Vagina (tissue), 2 donors: ENCODE measurements around the gene MPPED2.

ENCODE experiments used
- CTCF ChIP-seq, 3 experiments: fragments of 450-650 bp in 2 of 3; fragments of 200-600 bp in 1 of 3; sonication (generic) in 1 of 3; IDR thresholded peaks; one replicate each; pipeline ENCODE4 v1.5.1; 2017 to 2019; ENCODE audit warnings: antibody characterized with exemption in 3 of 3, mild to moderate bottlenecking in 2 of 3, moderate library complexity in 2 of 3
- POLR2A ChIP-seq, 2 donors: fragments of 450-650 bp; IDR thresholded peaks; one replicate each; pipeline ENCODE4 v1.6.1; 2017; ENCODE audit warnings: antibody characterized with exemption in 2 of 2, mild to moderate bottlenecking in 2 of 2, moderate library complexity in 2 of 2
- POLR2AphosphoS5 ChIP-seq, 2 donors: sonication (generic); formaldehyde crosslinking; IDR thresholded peaks; one replicate each; pipeline ENCODE4 v1.9.0; 2017; ENCODE audit warnings: antibody characterized with exemption in 2 of 2, mild to moderate bottlenecking in 2 of 2, low read depth in 1 of 2; ENCODE audit not compliant: insufficient read depth in 1 of 2

GRCh38 chr11:30631148-30631547 lies 45.0 kb upstream of the MPPED2 start:
- TF ChIP-seq CTCF (IDR thresholded peaks at IDR 0.05) = no peak
- no peak for TF ChIP-seq POLR2AphosphoS5 (IDR thresholded peaks at IDR 0.05; ENCODE audit: insufficient read depth in 1 of 2, low read depth in 1 of 2)
- no peak for TF ChIP-seq POLR2A (IDR thresholded peaks at IDR 0.05)
